Upper lobe of left lung (tissue), 4 donors: ENCODE data around the gene HOMER2.

Experiments
- CTCF ChIP-seq, 6 experiments: fragments of 450-650 bp in 4 of 6; fragments of 200-600 bp in 2 of 6; sonication (generic) in 2 of 6; IDR thresholded peaks; one replicate each; pipeline ENCODE4 v1.5.1; 2016 to 2019; ENCODE audit warnings: antibody characterized with exemption in 6 of 6
- POLR2A ChIP-seq, 4 donors: fragments of 450-650 bp; IDR thresholded peaks; one replicate each; pipeline ENCODE4 v1.5.1; 2016 to 2017; ENCODE audit warnings: antibody characterized with exemption in 4 of 4, mild to moderate bottlenecking in 2 of 4

- no peak for TF ChIP-seq POLR2A (IDR thresholded peaks at IDR 0.05)
- no peak for TF ChIP-seq CTCF (IDR thresholded peaks at IDR 0.05)
These were observed 97.0 kb downstream of the HOMER2 start for GRCh38 chr15:82855286-82856100.
